Caki2 (cell line): ENCODE measurements around the gene TFAP2A. TPM values are rescaled to one million over a fixed set of nuclear protein-coding genes. Genes with fewer than 3 reads are reported as not detected.
A peak's percentile ranks its signal among the peaks of the same experiment; 100 is the strongest.

Experiments
- DNase-seq: peaks from one replicate; pipeline ENCODE4 v3.0.0-alpha.2; 2015; ENCODE audit warnings: low read depth
- in situ Hi-C: cut with HindIII; loops from 2 replicates; pipeline ENCODE4 v1.10.0; 2016; ENCODE audit warnings: low sequenced_read_pairs, low pct_unique_long_range_greater_than_20kb, mixed read lengths
- total RNA-seq: library from RNA; depleted of rRNA; stranded (reverse); fragments of >200 nt; shearing (Covaris generic); gene quantifications from 2 replicates; pipeline ENCODE4 v1.2.3, GENCODE V29; 2014; ENCODE audit warnings: low replicate concordance

Gene TFAP2A
- total RNA-seq, 1 experiment from 2014 or later, result 4.2 TPM

- in situ Hi-C loops, result no loop called here
These were observed 16.7 kb upstream of the TFAP2A start for GRCh38 chr6:10431423-10432164.

GRCh38 chr6:10429638-10430427 is 15.0 kb upstream of the TFAP2A start:
- in situ Hi-C loops, result no loop called here
- DNase-seq, result peak; percentile 63

More at GRCh38 chr6:10431423-10432164, 16.7 kb upstream of the TFAP2A start:
- no peak for DNase-seq

- in situ Hi-C loops, result no loop called here
- DNase-seq, result peak; percentile 53
These were observed 12.0 kb upstream of the TFAP2A start for GRCh38 chr6:10426781-10427279.

- in situ Hi-C loops, result no loop called here
- peak; percentile 59 for DNase-seq
These were observed 11.3 kb upstream of the TFAP2A start for GRCh38 chr6:10425975-10426780.

GRCh38 chr6:10425176-10425974 is 10.5 kb upstream of the TFAP2A start:
- in situ Hi-C loops, result no loop called here
- no peak for DNase-seq

GRCh38 chr6:10424040-10424439 is 9.2 kb upstream of the TFAP2A start:
- in situ Hi-C loops, result no loop called here
- DNase-seq, result no peak

GRCh38 chr6:10422737-10423034 is 7.8 kb upstream of the TFAP2A start:
- in situ Hi-C loops, result no loop called here

GRCh38 chr6:10421921-10422736 is 7.3 kb upstream of the TFAP2A start:
- in situ Hi-C loops, result no loop called here
- no peak for DNase-seq

More at GRCh38 chr6:10422737-10423034, 7.8 kb upstream of the TFAP2A start:
- DNase-seq, result no peak

- no peak for DNase-seq
- in situ Hi-C loops, result no loop called here
These were observed 6.5 kb upstream of the TFAP2A start for GRCh38 chr6:10421158-10421920.

GRCh38 chr6:10420546-10421157 is 5.8 kb upstream of the TFAP2A start:
- DNase-seq, result no peak
- in situ Hi-C loops, result no loop called here

- DNase-seq, result no peak
- in situ Hi-C loops, result no loop called here
These were observed 5.1 kb upstream of the TFAP2A start for GRCh38 chr6:10419749-10420545.

GRCh38 chr6:10418862-10419748 is 4.2 kb upstream of the TFAP2A start:
- in situ Hi-C loops, result no loop called here
- peak; percentile 77 for DNase-seq

GRCh38 chr6:10418361-10418861 is 3.5 kb upstream of the TFAP2A start:
- DNase-seq, result no peak
- in situ Hi-C loops, result no loop called here

- in situ Hi-C loops, result no loop called here
- no peak for DNase-seq
These were observed 2.8 kb upstream of the TFAP2A start for GRCh38 chr6:10417681-10418104.
